ENCODE results near the gene UGGT1.

UGGT1 gene

GRCh38 chr2:128169497-128169896, 78.5 kb downstream of the UGGT1 start:
- H3K36me3 ChIP-seq (ENCODE audit: control insufficient read depth, low read length) = peaks cover 98% of the 10 kb centered on the region
- no peaks in the 10 kb centered on the region; the same call in 1 of the 2 replicates for H3F3A ChIP-seq (ENCODE audit: control insufficient read depth, insufficient read depth)
- H3K27ac ChIP-seq (ENCODE audit: low read depth, low read length) = no peak overlapping the region
- TF ChIP-seq EZH2phosphoT487 (IDR thresholded peaks at IDR 0.05; ENCODE audit: borderline replicate concordance, low read length) = no peak
- TF ChIP-seq, protein P1, sequence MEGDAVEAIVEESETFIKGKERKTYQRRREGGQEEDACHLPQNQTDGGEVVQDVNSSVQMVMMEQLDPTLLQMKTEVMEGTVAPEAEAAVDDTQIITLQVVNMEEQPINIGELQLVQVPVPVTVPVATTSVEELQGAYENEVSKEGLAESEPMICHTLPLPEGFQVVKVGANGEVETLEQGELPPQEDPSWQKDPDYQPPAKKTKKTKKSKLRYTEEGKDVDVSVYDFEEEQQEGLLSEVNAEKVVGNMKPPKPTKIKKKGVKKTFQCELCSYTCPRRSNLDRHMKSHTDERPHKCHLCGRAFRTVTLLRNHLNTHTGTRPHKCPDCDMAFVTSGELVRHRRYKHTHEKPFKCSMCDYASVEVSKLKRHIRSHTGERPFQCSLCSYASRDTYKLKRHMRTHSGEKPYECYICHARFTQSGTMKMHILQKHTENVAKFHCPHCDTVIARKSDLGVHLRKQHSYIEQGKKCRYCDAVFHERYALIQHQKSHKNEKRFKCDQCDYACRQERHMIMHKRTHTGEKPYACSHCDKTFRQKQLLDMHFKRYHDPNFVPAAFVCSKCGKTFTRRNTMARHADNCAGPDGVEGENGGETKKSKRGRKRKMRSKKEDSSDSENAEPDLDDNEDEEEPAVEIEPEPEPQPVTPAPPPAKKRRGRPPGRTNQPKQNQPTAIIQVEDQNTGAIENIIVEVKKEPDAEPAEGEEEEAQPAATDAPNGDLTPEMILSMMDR (IDR thresholded peaks at IDR 0.05; ENCODE audit: low read depth, low read length, poor library complexity, severe bottlenecking) = no peak
- H3K27me3 ChIP-seq (ENCODE audit: control insufficient read depth, low read length) = no peaks in the 10 kb centered on the region
- no peak overlapping the region for H3K4me2 ChIP-seq (ENCODE audit: low read length)
- no peak overlapping the region for H3K4me3 ChIP-seq (ENCODE audit: low read length)
- no peaks in the 10 kb centered on the region; the same call in 1 of the 2 replicates for H3K79me2 ChIP-seq (ENCODE audit: control insufficient read depth, low read length)
- H3K4me1 ChIP-seq (ENCODE audit: control insufficient read depth, low read length) = peaks cover 6% of the 10 kb centered on the region; the same call in 1 of the 2 replicates
- no peaks in the 10 kb centered on the region for H4K20me1 ChIP-seq (ENCODE audit: control insufficient read depth, insufficient read depth, low read depth, low read length)
- no peaks in the 10 kb centered on the region for H3K9me3 ChIP-seq (ENCODE audit: control insufficient read depth, insufficient read depth, low read length)
- no peaks in the 10 kb centered on the region for H3K9me2 ChIP-seq (replicated peaks; ENCODE audit: control insufficient read depth, low read length)

DNA sequence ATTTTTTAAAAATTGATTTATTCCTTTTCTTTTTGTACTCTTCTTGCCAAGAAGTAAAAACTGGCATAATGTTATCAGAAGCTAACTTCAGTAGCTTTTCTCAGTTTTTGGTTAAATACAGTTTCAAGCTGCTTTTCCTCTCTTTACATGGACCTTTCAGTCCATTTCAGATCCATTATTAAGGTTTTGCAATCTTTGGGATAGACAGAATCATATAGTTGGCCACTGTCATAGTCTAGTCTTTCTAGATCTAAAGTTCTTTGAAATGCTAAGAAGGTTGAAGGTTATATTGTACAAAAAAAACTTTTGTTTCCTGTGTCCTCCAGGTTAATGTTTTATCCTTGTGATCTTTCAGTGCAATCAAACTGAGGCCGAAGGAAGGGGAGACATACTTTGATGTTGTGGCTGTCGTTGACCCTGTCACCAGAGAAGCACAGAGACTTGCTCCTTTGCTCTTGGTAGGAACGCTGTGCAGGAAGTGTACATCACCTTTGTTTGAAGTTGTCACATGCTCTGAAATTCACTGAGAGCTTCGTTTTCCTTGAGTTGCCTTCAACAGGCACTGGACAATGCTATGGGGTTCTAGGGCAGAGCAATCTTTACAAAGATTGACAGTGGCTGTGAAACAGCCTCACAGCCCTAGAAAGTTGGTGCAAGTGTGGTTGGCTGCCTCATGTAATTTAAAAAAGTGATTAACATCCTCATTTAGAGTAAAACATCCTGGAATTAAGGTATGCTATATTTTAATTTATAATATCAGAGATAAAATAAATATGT, 79.1 kb downstream of the UGGT1 start:
- no peaks in the 10 kb centered on the region for H3K9me3 ChIP-seq (ENCODE audit: control insufficient read depth, insufficient read depth, low read length)

GRCh38 chr2:128170776-128171175, 79.8 kb downstream of the UGGT1 start:
- Histone ChIP-seq H3K36me3 (ENCODE audit: control insufficient read depth, low read length) (peaks cover 97% of the 10 kb centered on the region), H4K20me1 (ENCODE audit: control insufficient read depth, insufficient read depth, low read depth, low read length) (no peaks in the 10 kb centered on the region), H3K27ac (ENCODE audit: low read depth, low read length) (no peak overlapping the region), H3K9me3 (ENCODE audit: control insufficient read depth, insufficient read depth, low read length) (no peaks in the 10 kb centered on the region), H3K4me3 (ENCODE audit: low read length) (no peak overlapping the region), H3K4me2 (ENCODE audit: low read length) (no peak overlapping the region), H3K4me1 (ENCODE audit: control insufficient read depth, low read length) (peaks cover 6% of the 10 kb centered on the region; the same call in 1 of the 2 replicates), H3F3A (ENCODE audit: control insufficient read depth, insufficient read depth) (no peaks in the 10 kb centered on the region; the same call in 1 of the 2 replicates), H3K9me2 (replicated peaks; ENCODE audit: control insufficient read depth, low read length) (no peaks in the 10 kb centered on the region), H3K27me3 (ENCODE audit: control insufficient read depth, low read length) (no peaks in the 10 kb centered on the region), H3K79me2 (ENCODE audit: control insufficient read depth, low read length) (no peaks in the 10 kb centered on the region; the same call in 1 of the 2 replicates)
- TF ChIP-seq, protein P1 (IDR thresholded peaks at IDR 0.05; ENCODE audit: low read depth, low read length, poor library complexity, severe bottlenecking) = no peak
- no peak for TF ChIP-seq EZH2phosphoT487 (IDR thresholded peaks at IDR 0.05; ENCODE audit: borderline replicate concordance, low read length)

More for the DNA sequence above, 79.1 kb downstream of the UGGT1 start:
- Histone ChIP-seq H4K20me1 (ENCODE audit: control insufficient read depth, insufficient read depth, low read depth, low read length) (no peaks in the 10 kb centered on the region), H3K4me1 (ENCODE audit: control insufficient read depth, low read length) (peaks cover 6% of the 10 kb centered on the region; the same call in 1 of the 2 replicates), H3K27ac (ENCODE audit: low read depth, low read length) (no peak overlapping the region), H3K79me2 (ENCODE audit: control insufficient read depth, low read length) (no peaks in the 10 kb centered on the region; the same call in 1 of the 2 replicates), H3K4me3 (ENCODE audit: low read length) (no peak overlapping the region), H3K27me3 (ENCODE audit: control insufficient read depth, low read length) (no peaks in the 10 kb centered on the region), H3K36me3 (ENCODE audit: control insufficient read depth, low read length) (peaks cover 98% of the 10 kb centered on the region), H3K4me2 (ENCODE audit: low read length) (no peak overlapping the region), H3K9me2 (replicated peaks; ENCODE audit: control insufficient read depth, low read length) (no peaks in the 10 kb centered on the region), H3F3A (ENCODE audit: control insufficient read depth, insufficient read depth) (no peaks in the 10 kb centered on the region; the same call in 1 of the 2 replicates)
- TF ChIP-seq, protein P1 (IDR thresholded peaks at IDR 0.05; ENCODE audit: low read depth, low read length, poor library complexity, severe bottlenecking) = no peak
- TF ChIP-seq EZH2phosphoT487 (IDR thresholded peaks at IDR 0.05; ENCODE audit: borderline replicate concordance, low read length) = no peak

Measured in DOHH2 (cell line).